H1 (cell line): Measurements from ENCODE around the gene EPN2. TPM values are rescaled to one million over a fixed set of nuclear protein-coding genes. Genes with fewer than 3 reads are reported as not detected.

ENCODE experiments used
- CTCF ChIA-PET: fragments of 300-600 bp; sonication (Branson Sonifier 250); formaldehyde crosslinking; loops from one replicate; lab custom pipeline; 2021; ENCODE audit not compliant: partially characterized antibody; lab: Charles Lee
- POLR2A ChIA-PET: fragments of 300-600 bp; sonication (Branson Sonifier 250); formaldehyde crosslinking; loops from one replicate; lab custom pipeline; 2021; ENCODE audit warnings: inconsistent platforms; ENCODE audit not compliant: partially characterized antibody; lab: Charles Lee
- DNase-seq, 2 experiments: peaks; one replicate each; pipeline versions ENCODE4 v3.0.0 to v3.0.0-alpha.2; 2010 to 2022; ENCODE audit warnings: low spot score in 2 of 2, low read depth in 1 of 2, mixed read lengths in 1 of 2
- FAIRE-seq: peaks from 2 replicates; lab custom pipeline; 2011; peaks lifted over from hg19 to GRCh38; lab: Jason Lieb, UNC
- H2AFZ ChIP-seq: 2 replicates; pipeline ENCODE4 v1.8.1; 2012; ENCODE audit warnings: low read length, inconsistent platforms
- H2AK5ac ChIP-seq: 2 replicates; pipeline ENCODE4 v1.6.1; 2013; ENCODE audit warnings: low read depth, low read length
- H2BK120ac ChIP-seq: replicated peaks from 2 replicates; pipeline ENCODE3; 2013; ENCODE audit warnings: low read depth, low read length, inconsistent platforms
- H2BK12ac ChIP-seq: 2 replicates; pipeline ENCODE4 v1.6.1; 2013; ENCODE audit warnings: low read depth, low read length
- H2BK15ac ChIP-seq: 2 replicates; pipeline ENCODE4 v1.6.1; 2013; ENCODE audit warnings: low read length
- H2BK20ac ChIP-seq: 2 replicates; pipeline ENCODE4 v1.6.1; 2013; ENCODE audit warnings: low read length
- H2BK5ac ChIP-seq: 2 replicates; pipeline ENCODE4 v1.6.1; 2013; ENCODE audit warnings: low read depth, low read length
- H3K14ac ChIP-seq: 2 replicates; pipeline ENCODE4 v1.6.1; 2013; ENCODE audit warnings: inconsistent platforms; ENCODE audit not compliant: insufficient read length
- H3K18ac ChIP-seq: 2 replicates; pipeline ENCODE4 v1.6.1; 2013; ENCODE audit warnings: low read length; ENCODE audit errors: extremely low read depth
- H3K23ac ChIP-seq: 2 replicates; pipeline ENCODE4 v1.6.1; 2013; ENCODE audit warnings: inconsistent platforms; ENCODE audit not compliant: insufficient read length
- H3K23me2 ChIP-seq: 2 replicates; pipeline ENCODE4 v1.6.1; 2013; ENCODE audit warnings: low read depth, low read length
- H3K27ac ChIP-seq: 2 replicates; pipeline ENCODE4 v1.6.1; 2011; ENCODE audit warnings: low read depth, low read length, inconsistent platforms
- H3K27me3 ChIP-seq, 4 experiments: replicated peaks in 1 of 4; 1 replicate in 1 of 4; 2 replicates in 3 of 4; pipeline versions ENCODE4 v1.6.1 to v1.8.1; 2011 to 2013; ENCODE audit warnings: low read length in 3 of 4, mild to moderate bottlenecking in 3 of 4, inconsistent platforms in 2 of 4, mixed read lengths in 2 of 4, moderate library complexity in 1 of 4; ENCODE audit not compliant: control insufficient read depth in 3 of 4, insufficient read depth in 3 of 4; ENCODE audit errors: extremely low read depth in 1 of 4
- H3K36me3 ChIP-seq, 4 experiments: 2 replicates each; pipeline versions ENCODE4 v1.6.1 to v1.8.1; 2011 to 2013; ENCODE audit warnings: mild to moderate bottlenecking in 4 of 4, low read length in 3 of 4, moderate library complexity in 2 of 4, control low read depth in 1 of 4, inconsistent platforms in 1 of 4; ENCODE audit not compliant: insufficient read depth in 4 of 4, control insufficient read depth in 2 of 4
- H3K4ac ChIP-seq: replicated peaks from 2 replicates; pipeline ENCODE3; 2013; ENCODE audit warnings: low read length, low read depth, mixed read lengths, inconsistent platforms; ENCODE audit not compliant: insufficient read length
- H3K4me1 ChIP-seq, 4 experiments: replicated peaks in 1 of 4; 1 replicate in 1 of 4; 2 replicates in 3 of 4; pipeline versions ENCODE4 v1.6.1 to v1.8.1; 2011 to 2013; ENCODE audit warnings: low read length in 3 of 4, inconsistent platforms in 2 of 4, mixed read lengths in 1 of 4; ENCODE audit not compliant: insufficient read depth in 4 of 4, control insufficient read depth in 3 of 4
- H3K4me2 ChIP-seq, 2 experiments: 2 replicates each; pipeline versions ENCODE4 v1.6.1 to v1.8.1; 2011 to 2013; ENCODE audit warnings: low read depth in 2 of 2, low read length in 2 of 2, control low read depth in 1 of 2, inconsistent platforms in 1 of 2, mild to moderate bottlenecking in 1 of 2; ENCODE audit not compliant: insufficient read depth in 1 of 2
- H3K4me3 ChIP-seq, 4 experiments: fragments of 200-600, 300-600 bp in 1 of 4; sonication (generic), shearing (Covaris generic), sonication (Bioruptor Twin) in 1 of 4; 2 replicates each; pipeline versions ENCODE4 v1.5.1 to v1.8.1; 2011 to 2016; ENCODE audit warnings: low read length in 4 of 4, low read depth in 3 of 4, control low read depth in 2 of 4, inconsistent platforms in 2 of 4, mild to moderate bottlenecking in 2 of 4, mixed read lengths in 1 of 4, moderate library complexity in 1 of 4; ENCODE audit not compliant: insufficient read depth in 2 of 4; ENCODE audit errors: extremely low read depth in 1 of 4
- H3K56ac ChIP-seq: replicated peaks from 2 replicates; pipeline ENCODE3; 2013; ENCODE audit warnings: low read depth, mild to moderate bottlenecking, mixed read lengths, low read length, inconsistent platforms; ENCODE audit not compliant: insufficient read length
- H3K79me1 ChIP-seq: 2 replicates; pipeline ENCODE4 v1.6.1; 2013; ENCODE audit warnings: low read depth, low read length, control low read depth
- H3K79me2 ChIP-seq, 2 experiments: 2 replicates each; pipeline versions ENCODE4 v1.6.1 to v1.8.1; 2012 to 2013; ENCODE audit warnings: low read length in 2 of 2, mild to moderate bottlenecking in 2 of 2, inconsistent platforms in 1 of 2; ENCODE audit not compliant: insufficient read depth in 2 of 2, control insufficient read depth in 1 of 2
- H3K9ac ChIP-seq, 4 experiments: replicated peaks in 1 of 4; 1 replicate in 1 of 4; 2 replicates in 3 of 4; pipeline versions ENCODE4 v1.6.1 to v1.8.1; 2011 to 2013; ENCODE audit warnings: low read depth in 3 of 4, low read length in 3 of 4, control low read depth in 2 of 4, mild to moderate bottlenecking in 2 of 4, moderate library complexity in 2 of 4, inconsistent platforms in 1 of 4; ENCODE audit errors: extremely low read depth in 1 of 4
- H3K9me3 ChIP-seq, 2 experiments: 2 replicates each; pipeline versions ENCODE4 v1.6.1 to v1.8.1; 2012 to 2013; ENCODE audit warnings: mild to moderate bottlenecking in 2 of 2, moderate library complexity in 2 of 2, control low read depth in 1 of 2, inconsistent platforms in 1 of 2, low read depth in 1 of 2, low read length in 1 of 2, mixed read lengths in 1 of 2; ENCODE audit not compliant: insufficient read depth in 2 of 2
- H4K20me1 ChIP-seq, 2 experiments: replicated peaks in 1 of 2; 2 replicates each; pipeline versions ENCODE3 to v1.8.1; 2011 to 2013; ENCODE audit warnings: inconsistent platforms in 2 of 2, low read length in 2 of 2, mild to moderate bottlenecking in 1 of 2; ENCODE audit not compliant: insufficient read depth in 2 of 2, control insufficient read depth in 1 of 2
- H4K5ac ChIP-seq: 2 replicates; pipeline ENCODE4 v1.6.1; 2013; ENCODE audit warnings: low read length, low read depth, mixed read lengths, inconsistent platforms; ENCODE audit not compliant: insufficient read length
- H4K8ac ChIP-seq: 2 replicates; pipeline ENCODE4 v1.8.0; 2013; ENCODE audit warnings: mild to moderate bottlenecking, moderate library complexity, low read length, inconsistent platforms; ENCODE audit not compliant: insufficient read depth; ENCODE audit errors: extremely low read depth
- H4K91ac ChIP-seq: replicated peaks from 2 replicates; pipeline ENCODE3; 2013; ENCODE audit warnings: low read length, mixed read lengths, inconsistent platforms; ENCODE audit not compliant: insufficient read length
- BACH1 ChIP-seq: IDR thresholded peaks from 2 replicates; pipeline ENCODE4 v1.6.1; 2012; ENCODE audit warnings: low read length, improper control_type of control experiment
- CBX5 ChIP-seq: fragments of 300-800, 300-1000 bp; sonication (generic); IDR thresholded peaks from 2 replicates; pipeline ENCODE4 v1.7.1; 2016; ENCODE audit warnings: antibody characterized with exemption, low read length, low read depth
- E2F6 ChIP-seq: IDR thresholded peaks from 2 replicates; pipeline ENCODE4 v1.6.1; 2012; ENCODE audit warnings: inconsistent platforms
- EGR1 ChIP-seq: IDR thresholded peaks from 2 replicates; pipeline ENCODE4 v1.6.1; 2011; ENCODE audit warnings: low read depth, low read length, borderline replicate concordance
- EZH2 ChIP-seq: fragments of 200-600 bp; sonication (generic); IDR thresholded peaks from 2 replicates; pipeline ENCODE4 v1.7.1; 2012; ENCODE audit warnings: low read depth, mild to moderate bottlenecking, moderate library complexity, low read length, inconsistent platforms; ENCODE audit not compliant: severe bottlenecking
- HDAC6 ChIP-seq: IDR thresholded peaks from one replicate; pipeline ENCODE4 v1.7.1; 2012; ENCODE audit warnings: low read depth, mild to moderate bottlenecking, inconsistent platforms, low read length, moderate library complexity
- RNF2 ChIP-seq: fragments of 200-900, 300-1000 bp; sonication (generic); IDR thresholded peaks from 2 replicates; pipeline ENCODE4 v1.7.1; 2016; ENCODE audit warnings: borderline replicate concordance, low read depth, mild to moderate bottlenecking, antibody characterized with exemption, low read length; ENCODE audit not compliant: poor library complexity, severe bottlenecking; ENCODE audit errors: missing control alignments
- SAP30 ChIP-seq: fragments of 300-600 bp; sonication (generic); IDR thresholded peaks from 2 replicates; pipeline ENCODE4 v1.7.1; 2012; ENCODE audit warnings: low read length, moderate library complexity, mild to moderate bottlenecking, inconsistent platforms; ENCODE audit not compliant: insufficient read depth, insufficient replicate concordance
- SIX5 ChIP-seq: IDR thresholded peaks from 2 replicates; pipeline ENCODE4 v1.6.1; 2011; ENCODE audit warnings: mild to moderate bottlenecking, low read depth, low read length
- YY1 ChIP-seq: IDR thresholded peaks from 2 replicates; pipeline ENCODE4 v1.6.1; 2011; ENCODE audit warnings: low read depth, mild to moderate bottlenecking, low read length
- WGBS, 2 experiments: shearing (Covaris generic) in 1 of 2; methylation state at CpG; one replicate each; pipeline versions ENCODE4 v1.1.6 to v1.1.7; 2013 to 2015; ENCODE audit warnings: low lambda C conversion rate in 2 of 2, mixed read lengths in 2 of 2, inconsistent platforms in 1 of 2, low coverage in 1 of 2, missing lambda C conversion rate in 1 of 2; ENCODE audit not compliant: insufficient replicate concordance in 2 of 2, insufficient coverage in 1 of 2, insufficient read length in 1 of 2; ENCODE audit errors: extremely low coverage in 1 of 2, missing lambda C conversion rate in 1 of 2; 5-methylcytosine and 5-hydroxymethylcytosine counted together
- polyA plus RNA-seq, 7 experiments: library from polyadenylated mRNA; depleted of rRNA in 3 of 7; stranded (reverse) in 5 of 7; unstranded in 2 of 7; fragments of >200 nt in 5 of 7; fragments of 200-250 nt in 2 of 7; gene quantifications; 1 replicate in 5 of 7; 2 replicates in 1 of 7; 4 replicates in 1 of 7; pipeline versions ENCODE4 v1.2.1 to v1.2.3, GENCODE V29; 2011 to 2013; ENCODE audit warnings: missing spikeins in 2 of 7, mixed read lengths in 2 of 7
- total RNA-seq: library from RNA; stranded (reverse); fragmentation: NEBNext Ultra II Directional; extraction: Animal tissue kit (Norgen Biotek cat#: 25700); gene quantifications from 2 replicates; pipeline ENCODE4 v1.2.1, GENCODE V29; 2021

EPN2 gene
- total and polyA plus RNA-seq, 2 of the 8 experiments (the other 6 are each of a cell fraction or from before 2014, with no cell fraction given), result 28.7 to 55.8 TPM

- no peak overlapping the region for H3K14ac ChIP-seq
- TF ChIP-seq RNF2 (no peak), E2F6 (no peak), YY1 (no peak), EGR1 (no peak), SAP30 (no peak), EZH2 (no peak), BACH1 (no peak), SIX5 (no peak), HDAC6 (no peak), CBX5 (no peak)
- no peak for FAIRE-seq
- no peak overlapping the region for H2BK20ac ChIP-seq
- no peak overlapping the region for H3K18ac ChIP-seq
- H3K56ac ChIP-seq, result no peak overlapping the region
- H2BK5ac ChIP-seq, result no peak overlapping the region
- peaks cover 0 to 3% (median 0%) of the 10 kb centered on the region in 4 experiments; a peak in 1 of 7 replicates for H3K4me1 ChIP-seq
- no peaks in the 10 kb centered on the region for H3K27me3 ChIP-seq
- no peak overlapping the region for H3K23ac ChIP-seq
- no peaks in the 10 kb centered on the region for H3K79me1 ChIP-seq
- H2BK120ac ChIP-seq, result no peak overlapping the region
- no peaks in the 10 kb centered on the region for H3K79me2 ChIP-seq
- no peak overlapping the region for H3K4me2 ChIP-seq
- H3K9ac ChIP-seq, result no peak overlapping the region
- H3K36me3 ChIP-seq, result peaks cover 0 to 4% (median 0%) of the 10 kb centered on the region in 4 experiments; a peak in 2 of 8 replicates
- H2BK15ac ChIP-seq, result no peak overlapping the region
- 85% methylated on average over 3 of the region's 3 CpGs; no CpG with 5 or more reads in 1 of the 2 experiments for WGBS, 2 experiments
- CTCF ChIA-PET, result interaction anchor here (0.6 to 4.3 kb wide), 3 partner anchors 9 to 13 kb away, joined by 3 to 40 read pairs (median 7); no protein-coding TSS in a partner anchor
- no peak overlapping the region for H4K91ac ChIP-seq
- H3K4ac ChIP-seq, result no peak overlapping the region
- no peak overlapping the region for H3K27ac ChIP-seq
- no peak overlapping the region for H2AK5ac ChIP-seq
- no peak overlapping the region for H2BK12ac ChIP-seq
- no peak for DNase-seq
- H3K4me3 ChIP-seq, result no peak overlapping the region
- POLR2A ChIA-PET, result interaction anchor here (1.1 to 1.6 kb wide), 2 partner anchors 9 to 12 kb away, joined by 3 to 4 read pairs; no protein-coding TSS in a partner anchor
- no peak overlapping the region for H2AFZ ChIP-seq
- no peak overlapping the region for H4K5ac ChIP-seq
- no peaks in the 10 kb centered on the region for H4K20me1 ChIP-seq
- no peak overlapping the region for H4K8ac ChIP-seq
- peaks cover 0 to 3% of the 10 kb centered on the region in 2 experiments; a peak in 1 of 4 replicates for H3K9me3 ChIP-seq
- no peaks in the 10 kb centered on the region for H3K23me2 ChIP-seq
Observed at GRCh38 chr17:19330271-19330670, 93.1 kb downstream of the EPN2 start.
